MM.1S (cell line): ENCODE results near the gene DPP6.

Experiments
- EZH2 ChIP-seq: fragments of 300-600 bp; sonication (generic); optimal IDR thresholded peaks from 2 replicates; pipeline ENCODE3; 2017; ENCODE audit warnings: low read depth, mild to moderate bottlenecking, antibody characterized with exemption, low read length, mixed read lengths
- TF ChIP-seq, protein P1 (sequence below): fragments of 300-600 bp; sonication (generic); IDR thresholded peaks from 2 replicates; pipeline ENCODE4 v1.5.1; 2016; ENCODE audit warnings: antibody characterized with exemption, low read length, mixed read lengths

GRCh38 chr7:154505362-154505761, 453.2 kb downstream of the DPP6 start:
- TF ChIP-seq, protein P1, sequence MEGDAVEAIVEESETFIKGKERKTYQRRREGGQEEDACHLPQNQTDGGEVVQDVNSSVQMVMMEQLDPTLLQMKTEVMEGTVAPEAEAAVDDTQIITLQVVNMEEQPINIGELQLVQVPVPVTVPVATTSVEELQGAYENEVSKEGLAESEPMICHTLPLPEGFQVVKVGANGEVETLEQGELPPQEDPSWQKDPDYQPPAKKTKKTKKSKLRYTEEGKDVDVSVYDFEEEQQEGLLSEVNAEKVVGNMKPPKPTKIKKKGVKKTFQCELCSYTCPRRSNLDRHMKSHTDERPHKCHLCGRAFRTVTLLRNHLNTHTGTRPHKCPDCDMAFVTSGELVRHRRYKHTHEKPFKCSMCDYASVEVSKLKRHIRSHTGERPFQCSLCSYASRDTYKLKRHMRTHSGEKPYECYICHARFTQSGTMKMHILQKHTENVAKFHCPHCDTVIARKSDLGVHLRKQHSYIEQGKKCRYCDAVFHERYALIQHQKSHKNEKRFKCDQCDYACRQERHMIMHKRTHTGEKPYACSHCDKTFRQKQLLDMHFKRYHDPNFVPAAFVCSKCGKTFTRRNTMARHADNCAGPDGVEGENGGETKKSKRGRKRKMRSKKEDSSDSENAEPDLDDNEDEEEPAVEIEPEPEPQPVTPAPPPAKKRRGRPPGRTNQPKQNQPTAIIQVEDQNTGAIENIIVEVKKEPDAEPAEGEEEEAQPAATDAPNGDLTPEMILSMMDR, result no peak
- TF ChIP-seq EZH2, result no peak
